NB4 (cell line): ENCODE results near the gene NDC1.

Experiments
- POLR2A ChIP-seq: IDR thresholded peaks from 2 replicates; pipeline ENCODE4 v1.6.1; 2011; ENCODE audit warnings: mild to moderate bottlenecking; ENCODE audit not compliant: insufficient read length; ENCODE audit errors: extremely low read depth
- TF ChIP-seq, protein P1 (sequence below): IDR thresholded peaks from one replicate; pipeline ENCODE4 v1.5.1; 2012; ENCODE audit warnings: low read depth, low read length

DNA sequence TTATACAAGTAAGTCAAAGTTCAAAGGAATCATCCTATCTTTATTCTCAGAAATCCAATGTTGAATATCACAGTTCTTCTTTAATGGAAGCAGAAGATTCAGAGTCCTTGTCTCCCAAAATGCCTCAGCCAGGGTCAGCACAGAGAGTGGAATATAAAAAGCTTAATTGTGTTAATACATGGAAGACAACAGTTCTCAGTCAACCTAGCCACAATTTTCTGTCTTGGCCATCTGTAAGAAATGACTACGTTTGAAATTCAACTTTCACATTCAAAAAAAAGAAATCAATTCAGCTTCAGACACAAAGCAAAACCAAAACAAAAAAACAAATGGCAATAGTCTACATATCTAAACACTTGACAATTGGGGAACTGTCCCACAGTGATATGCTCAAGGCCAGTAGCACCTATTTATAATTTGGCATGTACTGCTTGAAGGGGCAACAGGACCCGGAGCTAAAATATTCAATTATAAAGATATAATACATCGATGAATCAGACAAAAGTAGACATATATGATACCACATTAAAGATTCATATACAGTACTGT is 71.8 kb downstream of the NDC1 start:
- TF ChIP-seq, protein P1, sequence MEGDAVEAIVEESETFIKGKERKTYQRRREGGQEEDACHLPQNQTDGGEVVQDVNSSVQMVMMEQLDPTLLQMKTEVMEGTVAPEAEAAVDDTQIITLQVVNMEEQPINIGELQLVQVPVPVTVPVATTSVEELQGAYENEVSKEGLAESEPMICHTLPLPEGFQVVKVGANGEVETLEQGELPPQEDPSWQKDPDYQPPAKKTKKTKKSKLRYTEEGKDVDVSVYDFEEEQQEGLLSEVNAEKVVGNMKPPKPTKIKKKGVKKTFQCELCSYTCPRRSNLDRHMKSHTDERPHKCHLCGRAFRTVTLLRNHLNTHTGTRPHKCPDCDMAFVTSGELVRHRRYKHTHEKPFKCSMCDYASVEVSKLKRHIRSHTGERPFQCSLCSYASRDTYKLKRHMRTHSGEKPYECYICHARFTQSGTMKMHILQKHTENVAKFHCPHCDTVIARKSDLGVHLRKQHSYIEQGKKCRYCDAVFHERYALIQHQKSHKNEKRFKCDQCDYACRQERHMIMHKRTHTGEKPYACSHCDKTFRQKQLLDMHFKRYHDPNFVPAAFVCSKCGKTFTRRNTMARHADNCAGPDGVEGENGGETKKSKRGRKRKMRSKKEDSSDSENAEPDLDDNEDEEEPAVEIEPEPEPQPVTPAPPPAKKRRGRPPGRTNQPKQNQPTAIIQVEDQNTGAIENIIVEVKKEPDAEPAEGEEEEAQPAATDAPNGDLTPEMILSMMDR = no peak
- no peak for TF ChIP-seq POLR2A
